DMS 273 treated with DMSO at 0.1 percent for 48 hours (cell line): Measurements from ENCODE around the gene SELENOS.
A peak's percentile ranks its signal among the peaks of the same experiment; 100 is the strongest.
"Not testable (repeated sequence)": the region's sequence is repeated elsewhere in the genome, so short reads cannot be mapped to it uniquely, and the experiment has no call there.

Experiments used
- DNase-seq: peaks from one replicate; lab custom pipeline; 2025; lab: John Stamatoyannopoulos, UW

Gene SELENOS

DNA sequence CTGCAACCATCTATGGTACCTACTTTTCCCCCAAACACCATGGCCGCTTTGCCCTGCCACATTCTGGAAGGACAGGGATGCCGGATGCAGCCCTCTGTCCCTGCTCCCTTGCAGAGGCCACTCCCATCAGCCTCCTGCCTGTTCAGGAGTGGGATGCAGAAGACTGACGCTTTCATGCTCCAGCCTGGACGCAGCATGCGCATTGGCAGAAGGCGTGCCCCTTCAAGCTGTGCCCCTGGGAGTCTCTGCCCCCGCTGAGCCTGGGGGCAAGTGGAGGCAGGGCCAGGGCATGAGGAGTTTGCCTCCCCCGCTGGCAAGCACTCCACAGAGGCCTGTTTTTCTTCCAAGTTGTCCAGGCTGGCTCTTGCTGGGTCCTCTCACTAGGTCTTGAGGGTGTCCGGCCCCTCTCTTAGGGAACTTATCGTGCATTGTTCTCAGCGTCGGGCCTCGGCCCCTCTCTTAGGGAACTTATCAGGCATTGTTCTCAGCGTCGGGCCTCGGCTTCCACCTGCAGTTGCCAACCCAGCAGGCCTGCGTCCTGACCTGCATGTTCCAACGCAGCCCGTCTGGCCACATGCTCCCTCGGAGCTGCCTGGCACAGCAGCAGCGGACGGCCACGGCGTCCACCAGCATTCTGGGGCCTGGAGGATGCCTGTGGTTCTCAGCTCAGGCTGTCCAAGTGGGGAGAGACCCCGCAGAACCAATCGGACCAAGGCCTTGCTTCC lies 32.3 kb upstream of the SELENOS start:
- no peak for DNase-seq

GRCh38 chr15:101308604-101309435 lies 31.5 kb upstream of the SELENOS start:
- no peak for DNase-seq

DNA sequence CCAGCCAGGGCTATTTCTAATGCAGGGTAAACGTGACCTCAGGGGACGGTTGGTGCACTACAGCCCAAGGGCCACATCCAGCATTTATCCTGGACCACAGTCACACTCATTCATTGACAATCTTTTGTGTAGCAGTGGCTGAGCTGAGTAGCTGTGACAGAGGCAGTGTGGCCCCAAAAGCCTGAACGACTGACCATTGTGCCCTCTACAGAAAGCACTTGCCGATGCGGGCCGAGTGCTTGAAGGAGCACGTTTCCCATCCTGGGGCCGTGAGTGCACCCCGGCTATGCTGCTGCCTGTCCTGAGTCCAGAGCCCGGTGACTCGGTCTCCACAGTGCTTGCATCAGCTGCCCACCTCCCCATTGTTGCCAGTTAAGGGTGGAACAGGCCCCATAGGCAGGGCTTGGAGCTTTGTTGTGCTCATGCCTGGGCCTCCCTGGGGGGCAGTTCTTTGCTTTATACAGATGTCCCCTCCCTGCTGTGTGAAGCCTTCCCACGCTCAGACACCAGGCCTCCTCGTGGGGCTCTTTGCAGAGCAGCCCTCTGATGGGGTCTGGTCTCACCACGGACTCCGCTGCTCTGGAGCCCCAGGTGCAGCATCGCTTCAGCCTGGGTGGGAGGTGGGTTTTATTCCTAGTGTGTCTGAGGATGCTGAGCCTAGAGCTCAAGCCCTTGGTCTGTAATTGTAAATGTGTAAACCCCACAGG lies 30.8 kb upstream of the SELENOS start:
- DNase-seq: no peak

DNA sequence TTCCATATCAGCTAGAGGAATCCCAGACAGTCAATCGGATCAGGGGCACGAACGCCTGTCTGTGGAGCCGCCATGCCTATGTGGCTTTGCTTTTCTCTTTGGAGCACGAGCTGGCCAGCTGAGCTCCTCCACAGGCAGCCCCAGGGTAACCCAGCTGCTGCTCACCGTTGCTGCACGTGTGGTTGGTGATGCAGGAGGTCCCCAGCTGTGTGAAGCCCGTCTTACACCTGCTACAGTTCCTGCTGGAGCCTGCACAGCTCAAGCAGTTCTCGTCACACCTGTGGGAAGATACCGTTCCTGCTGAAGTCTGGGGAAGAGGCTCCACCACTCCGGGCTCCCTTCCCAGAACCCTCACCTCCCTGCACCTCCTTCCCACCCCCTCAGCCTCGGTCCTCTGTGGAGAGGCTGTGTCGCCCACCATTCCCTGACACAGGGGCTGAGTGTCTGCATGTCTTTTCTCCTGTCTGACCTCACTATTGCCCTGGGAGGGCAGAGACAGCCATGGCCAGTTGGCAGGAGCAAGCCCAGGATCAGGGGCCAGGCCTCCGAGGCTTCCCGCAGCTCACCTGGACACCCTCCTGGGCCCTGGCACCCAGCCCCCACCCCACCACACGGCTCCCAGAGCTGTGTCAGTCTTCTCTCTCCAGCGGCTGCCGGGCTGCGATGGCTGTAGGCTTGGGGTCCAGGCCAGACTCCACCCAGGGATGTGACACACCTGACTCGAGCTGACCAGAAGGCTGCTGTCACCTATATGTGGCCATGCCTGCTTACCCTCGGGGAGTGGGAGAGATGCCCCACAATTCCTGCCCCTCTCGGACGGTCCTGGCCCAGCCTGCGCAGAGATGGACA lies 30.0 kb upstream of the SELENOS start:
- DNase-seq: no peak

- DNase-seq: no peak
Measured at GRCh38 chr15:101306341-101307047, 29.2 kb upstream of the SELENOS start.

DNA sequence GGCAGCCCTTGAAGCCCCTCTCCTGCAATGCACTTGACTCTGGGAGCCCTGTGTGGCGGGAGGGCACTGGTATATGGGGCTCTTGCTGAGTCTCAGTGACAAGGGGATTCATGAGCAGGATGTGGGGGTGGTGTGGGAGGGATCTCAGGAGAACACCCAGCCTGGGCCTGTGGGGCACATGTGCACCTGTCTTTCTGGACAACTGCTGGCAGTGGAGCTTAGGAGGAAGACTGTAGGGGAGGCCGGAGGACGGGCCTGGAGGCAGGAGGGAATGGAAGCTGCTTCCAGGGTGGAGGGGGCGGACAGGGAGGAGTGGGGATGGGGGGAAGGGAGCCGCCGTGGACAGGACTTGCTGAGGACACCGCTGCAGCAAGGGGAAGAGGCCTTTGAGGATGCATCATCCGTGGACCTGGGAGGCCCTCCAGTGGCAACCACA lies 28.6 kb upstream of the SELENOS start:
- no peak for DNase-seq

- no peak for DNase-seq
Measured at GRCh38 chr15:101303408-101303807, 26.1 kb upstream of the SELENOS start.

GRCh38 chr15:101296418-101297405 lies 19.4 kb upstream of the SELENOS start:
- DNase-seq: no peak

DNA sequence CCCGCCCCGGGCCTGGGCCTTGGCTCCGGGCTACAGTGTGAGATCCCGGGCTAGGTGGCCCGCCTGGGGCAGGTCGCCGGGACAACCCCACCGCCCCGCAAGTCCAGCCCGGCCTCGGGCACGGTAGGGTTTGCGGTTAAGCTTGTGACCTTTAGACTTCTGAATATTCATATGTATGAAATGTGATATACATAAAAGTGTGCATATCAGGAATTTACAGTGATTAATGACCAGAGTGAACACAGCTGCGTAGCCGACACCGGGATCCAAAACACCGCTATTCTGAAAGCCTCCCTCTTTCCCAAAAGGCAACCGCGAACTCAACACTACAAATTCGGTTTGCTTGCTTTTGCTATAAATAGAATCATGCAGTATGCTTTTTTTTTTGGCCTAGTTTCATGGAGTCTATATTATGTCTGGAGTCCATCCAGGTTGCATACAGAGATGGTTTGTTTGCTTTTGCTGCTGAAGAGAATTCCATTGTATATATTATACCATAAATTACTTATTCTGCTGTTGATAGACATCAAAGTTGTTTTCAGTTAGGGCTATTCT lies 18.4 kb upstream of the SELENOS start:
- DNase-seq: no peak

DNA sequence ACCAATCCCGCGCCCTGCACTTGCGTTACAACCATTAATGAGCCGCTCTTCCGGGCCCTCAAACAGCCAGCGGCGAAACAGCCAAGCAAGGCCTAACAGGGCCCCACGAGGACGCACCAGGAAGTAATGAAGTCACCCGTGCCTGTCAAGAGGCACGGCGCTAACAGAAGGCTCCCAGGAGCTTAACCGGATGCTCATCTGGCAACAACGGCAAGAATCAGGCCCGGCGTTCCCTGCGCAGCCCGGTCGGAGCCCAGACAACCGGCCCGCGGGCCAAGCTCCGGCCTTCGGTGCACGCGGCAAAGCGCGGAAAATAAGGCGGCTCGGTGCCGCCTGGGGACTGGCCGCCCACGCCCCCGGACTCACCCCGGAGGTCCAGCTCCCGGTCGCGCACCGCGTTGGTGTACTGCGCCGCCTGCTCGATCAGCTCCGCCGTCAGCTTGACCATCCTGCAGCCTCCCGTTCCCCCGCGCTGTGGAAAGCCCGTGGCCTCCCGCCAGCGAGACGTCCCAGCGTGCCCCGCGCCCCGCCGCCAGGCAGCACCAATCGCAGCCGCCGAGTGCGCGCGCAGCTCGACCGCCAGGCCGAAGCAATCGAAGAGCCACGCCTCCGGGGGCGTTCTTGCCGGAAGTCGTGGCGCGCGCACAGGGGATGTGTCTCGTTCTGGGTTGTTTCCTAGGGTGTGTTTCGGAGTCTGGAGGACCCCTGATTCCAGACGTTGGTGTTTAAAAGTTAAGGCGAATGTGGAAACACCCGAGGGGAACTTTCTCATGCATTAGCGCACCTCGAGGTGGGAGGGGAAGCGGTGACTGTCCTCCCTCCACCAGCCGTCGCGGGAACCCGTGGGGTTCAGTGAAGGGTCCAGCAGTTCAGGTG lies 17.7 kb upstream of the SELENOS start, which contains the start of gene SNRPA1:
TSS of gene SNRPA1 (minus strand) at position 518 of the 876 bp plus-strand sequence. CDS start at position 448, 70 bp downstream.
- peak; percentile 63 for DNase-seq

- no peak for DNase-seq
Measured at GRCh38 chr15:101293122-101293521, 15.8 kb upstream of the SELENOS start.

DNA sequence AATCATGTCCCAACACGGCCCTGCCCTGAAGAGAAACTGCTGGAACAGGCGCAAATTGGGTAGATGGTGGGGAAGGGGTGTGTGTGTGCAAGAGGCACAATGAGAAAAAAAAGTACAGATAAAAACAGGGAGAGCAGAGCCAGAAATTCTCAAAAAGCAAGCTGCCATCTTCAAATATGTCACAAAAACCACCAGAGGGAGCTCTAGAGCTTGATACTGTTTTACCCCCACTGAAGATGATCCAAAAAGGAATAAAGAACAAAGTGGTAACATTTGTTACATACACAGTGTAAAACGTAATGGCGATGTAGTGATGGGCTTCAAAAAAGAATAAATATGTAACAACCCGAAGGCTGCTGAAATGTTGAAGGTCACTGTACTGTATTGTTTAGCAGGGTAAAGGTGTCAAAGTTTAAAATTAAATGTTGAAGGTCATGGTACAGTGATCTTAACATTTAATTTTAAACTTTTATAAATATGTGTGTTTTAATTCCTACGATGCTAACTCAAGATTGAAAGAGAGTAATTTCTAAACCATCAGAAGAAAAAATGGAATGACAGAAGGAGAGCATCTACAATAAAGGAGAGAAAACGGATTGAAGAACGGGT lies 11.7 kb upstream of the SELENOS start:
- no peak for DNase-seq

GRCh38 chr15:101287342-101287741 lies 10.1 kb upstream of the SELENOS start:
- not testable (repeated sequence) for DNase-seq

DNA sequence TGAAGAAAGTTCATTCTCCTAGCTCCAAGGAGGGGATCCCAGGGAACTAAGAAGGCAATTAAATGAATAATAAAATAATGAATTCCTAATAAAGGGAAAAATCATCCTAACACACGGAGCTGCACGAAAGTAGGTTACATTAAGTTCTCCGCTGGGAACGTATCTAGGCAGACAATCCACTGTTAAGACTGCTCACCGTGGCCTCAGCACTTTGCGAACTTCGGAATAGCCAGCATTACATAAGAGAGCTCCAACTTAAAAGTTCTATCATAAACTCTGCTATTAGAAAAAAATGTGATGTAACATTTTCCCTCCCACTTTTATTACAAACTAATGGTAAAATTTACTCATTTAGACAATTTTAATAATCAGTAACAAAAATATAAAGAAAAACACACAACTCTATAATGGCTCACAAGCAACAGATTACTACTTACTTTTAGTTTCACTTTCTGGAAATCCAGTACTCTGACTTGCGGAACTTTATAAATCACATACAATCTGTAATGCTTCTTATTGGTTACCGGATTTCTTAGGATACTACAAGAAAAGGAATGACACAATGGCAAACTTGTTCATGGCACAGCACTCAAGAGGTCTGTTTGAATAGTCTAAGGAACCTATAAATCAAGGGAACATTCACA lies 9.3 kb upstream of the SELENOS start:
- no peak for DNase-seq

DNA sequence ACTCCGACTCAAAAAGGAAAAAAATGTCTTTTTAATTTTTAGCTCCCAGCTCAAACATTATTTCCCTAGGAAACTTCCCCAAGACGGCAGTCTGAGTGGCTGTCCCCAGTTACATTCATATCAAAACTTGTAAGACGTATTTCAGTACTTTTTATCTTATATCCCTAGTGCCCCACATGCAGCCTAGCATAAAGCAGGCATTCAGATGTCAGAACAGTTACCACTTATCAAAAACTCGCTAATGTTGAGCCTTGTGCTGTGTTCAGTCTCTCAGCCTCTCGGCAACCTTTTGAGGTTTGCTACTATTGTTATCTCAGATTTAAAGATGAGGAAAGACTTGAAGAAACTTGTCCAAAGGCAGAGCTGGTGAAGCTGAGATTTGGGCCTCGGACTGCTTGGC lies 6.6 kb upstream of the SELENOS start:
- no peak for DNase-seq

GRCh38 chr15:101280007-101280406 lies 2.7 kb upstream of the SELENOS start:
- DNase-seq: no peak

- no peak for DNase-seq
Measured at GRCh38 chr15:101277943-101278564, 769 bp upstream of the SELENOS start.
